GM23338 (cell line): ENCODE results near the gene MPZL1. TPM values are rescaled to one million over a fixed set of nuclear protein-coding genes. Genes with fewer than 3 reads are reported as not detected.
A peak's percentile ranks its signal among the peaks of the same experiment; 100 is the strongest.

Experiments used
- ATAC-seq: fragments of 200-7000 bp; cut with Tn5 transposase; 3 replicates; pipeline ENCODE4 v1.9.1; 2020
- DNase-seq: peaks from one replicate; pipeline ENCODE4 v3.0.0-alpha.2; 2015; ENCODE audit warnings: low spot score
- H2AFZ ChIP-seq: fragments of 200-600 bp; sonication (generic); 2 replicates; pipeline ENCODE4 v1.8.0; 2016; ENCODE audit warnings: antibody characterized with exemption, mild to moderate bottlenecking, moderate library complexity
- H3F3A ChIP-seq: fragments of 200-600 bp; sonication (generic); replicated peaks from 2 replicates; pipeline ENCODE4 v1.8.0; 2017; ENCODE audit warnings: antibody characterized with exemption, mixed run types, low read depth
- H3K27ac ChIP-seq: fragments of 200-600 bp; sonication (generic); 2 replicates; pipeline ENCODE4 v1.6.1; 2016; ENCODE audit warnings: low read depth
- H3K27me3 ChIP-seq: fragments of 200-600 bp; sonication (generic); 2 replicates; pipeline ENCODE4 v1.8.0; 2016; ENCODE audit warnings: mild to moderate bottlenecking, mixed run types, moderate library complexity; ENCODE audit not compliant: insufficient read depth
- H3K36me3 ChIP-seq: fragments of 200-600 bp; sonication (generic); 2 replicates; pipeline ENCODE4 v1.8.0; 2016; ENCODE audit warnings: mild to moderate bottlenecking; ENCODE audit not compliant: insufficient read depth
- H3K4me1 ChIP-seq: fragments of 200-600 bp; sonication (generic); 2 replicates; pipeline ENCODE4 v1.8.0; 2016; ENCODE audit warnings: mild to moderate bottlenecking, moderate library complexity; ENCODE audit not compliant: insufficient read depth
- H3K4me2 ChIP-seq: fragments of 200-600 bp; sonication (generic); 2 replicates; pipeline ENCODE4 v1.7.1; 2017; ENCODE audit warnings: mixed run types
- H3K4me3 ChIP-seq: fragments of 200-600 bp; sonication (generic); 2 replicates; pipeline ENCODE4 v1.6.1; 2016; ENCODE audit warnings: mixed run types
- H3K79me2 ChIP-seq: fragments of 200-600 bp; sonication (generic); replicated peaks from 2 replicates; pipeline ENCODE4 v1.8.0; 2017; ENCODE audit warnings: mild to moderate bottlenecking; ENCODE audit not compliant: insufficient read depth
- H3K9me2 ChIP-seq: fragments of 200-600 bp; sonication (generic); 2 replicates; pipeline ENCODE4 v1.8.0; 2017; ENCODE audit not compliant: insufficient read depth
- H4K20me1 ChIP-seq: fragments of 200-600 bp; sonication (generic); replicated peaks from 2 replicates; pipeline ENCODE4 v1.8.0; 2017; ENCODE audit warnings: mild to moderate bottlenecking; ENCODE audit not compliant: insufficient read depth
- H3K27ac Mint-ChIP-seq: 2 replicates; pipeline ENCODE4 v1.8.0; 2020; ENCODE audit warnings: inconsistent platforms, mild to moderate bottlenecking, moderate library complexity, mixed read lengths
- H3K27me3 Mint-ChIP-seq: 3 replicates; pipeline ENCODE4 v1.8.0; 2022; ENCODE audit warnings: low read depth, mild to moderate bottlenecking, moderate library complexity, mixed read lengths, inconsistent platforms; ENCODE audit not compliant: insufficient read depth, poor library complexity
- H3K36me3 Mint-ChIP-seq: 3 replicates; pipeline ENCODE4 v1.8.0; 2021; ENCODE audit warnings: low read depth, mild to moderate bottlenecking, inconsistent platforms, moderate library complexity, mixed read lengths
- H3K4me1 Mint-ChIP-seq: 3 replicates; pipeline ENCODE4 v1.8.0; 2020; ENCODE audit warnings: mild to moderate bottlenecking, inconsistent platforms, mixed read lengths
- H3K4me3 Mint-ChIP-seq: 3 replicates; pipeline ENCODE4 v1.8.0; 2021; ENCODE audit warnings: moderate library complexity, mild to moderate bottlenecking, inconsistent platforms, mixed read lengths
- H3K9me3 Mint-ChIP-seq: 3 replicates; pipeline ENCODE4 v1.8.0; 2020; ENCODE audit warnings: moderate library complexity, mild to moderate bottlenecking, inconsistent platforms, mixed read lengths
- CREB1 ChIP-seq: fragments of 250-450 bp; sonication (Bioruptor Pico); IDR thresholded peaks from 2 replicates; pipeline ENCODE4 v1.5.0; 2020; ENCODE audit warnings: low read depth, mild to moderate bottlenecking, moderate library complexity
- EZH2 ChIP-seq: fragments of 200-600 bp; sonication (generic); IDR thresholded peaks from one replicate; pipeline ENCODE4 v1.8.0; 2017; ENCODE audit warnings: antibody characterized with exemption, mild to moderate bottlenecking, low read depth; ENCODE audit not compliant: unreplicated experiment
- EZH2phosphoT487 ChIP-seq: fragments of 200-600 bp; sonication (generic); IDR thresholded peaks from one replicate; pipeline ENCODE4 v1.8.1; 2018; ENCODE audit warnings: antibody characterized with exemption; ENCODE audit not compliant: unreplicated experiment
- POLR2AphosphoS5 ChIP-seq: IDR thresholded peaks from 2 replicates; pipeline ENCODE4 v1.6.1; 2016; ENCODE audit warnings: antibody characterized with exemption, low read depth
- REST ChIP-seq: IDR thresholded peaks from one replicate; pipeline ENCODE4 v1.6.1; 2018; ENCODE audit warnings: antibody characterized with exemption; ENCODE audit not compliant: unreplicated experiment
- STAT1 ChIP-seq: IDR thresholded peaks from one replicate; pipeline ENCODE4 v1.6.1; 2016; ENCODE audit warnings: antibody characterized with exemption; ENCODE audit not compliant: unreplicated experiment
- ZNF331 ChIP-seq: fragments of 250-450 bp; sonication (Bioruptor Pico); IDR thresholded peaks from 2 replicates; pipeline ENCODE4 v1.5.0; 2020; ENCODE audit warnings: low read depth, mild to moderate bottlenecking, moderate library complexity
- polyA plus RNA-seq: library from polyadenylated mRNA; unstranded; fragments of >200 nt; fragmentation: Nextera tagmentation; extraction: Ambion mirVana; gene quantifications from 2 replicates; pipeline ENCODE4 v1.2.1, GENCODE V29; 2016
- total RNA-seq: library from RNA; depleted of rRNA; stranded (reverse); fragments of >200 nt; shearing (Covaris generic); gene quantifications from 2 replicates; pipeline ENCODE4 v1.2.3, GENCODE V29; 2014
- TF ChIP-seq, protein P1 (sequence below), 2 experiments: fragments of 200-600 bp in 1 of 2; sonication (generic) in 1 of 2; conservative IDR thresholded peaks; 2 replicates each; pipeline versions ENCODE4 v1.5.1 to v1.6.1; 2016 to 2017; ENCODE audit warnings: antibody characterized with exemption in 2 of 2, low read depth in 2 of 2, mild to moderate bottlenecking in 2 of 2, moderate library complexity in 1 of 2
- TF ChIP-seq, protein P2 (sequence below): fragments of 250-450 bp; sonication (Bioruptor Pico); IDR thresholded peaks from 2 replicates; pipeline ENCODE4 v1.5.0; 2020; ENCODE audit warnings: mild to moderate bottlenecking, moderate library complexity

The MPZL1 gene
- total and polyA plus RNA-seq, 2 experiments from 2014 or later: 35.1 to 85.1 TPM

- Histone ChIP-seq H3F3A (no peaks in the 10 kb centered on the region), H3K4me1 (peaks cover 32% of the 10 kb centered on the region), H3K4me2 (no peak overlapping the region), H3K36me3 (no peaks in the 10 kb centered on the region), H3K27me3 (no peaks in the 10 kb centered on the region), H3K27ac (no peak overlapping the region), H3K4me3 (no peak overlapping the region), H3K9me2 (no peaks in the 10 kb centered on the region), H2AFZ (no peak overlapping the region), H3K79me2 (no peaks in the 10 kb centered on the region), H4K20me1 (no peaks in the 10 kb centered on the region)
- H3K27ac Mint-ChIP-seq: no peak overlapping the region
- DNase-seq (peak; percentile 95), ATAC-seq (peak; percentile 48)
- no peaks in the 10 kb centered on the region for H3K36me3 Mint-ChIP-seq
- no peak overlapping the region for H3K4me3 Mint-ChIP-seq
- TF ChIP-seq, protein P1, sequence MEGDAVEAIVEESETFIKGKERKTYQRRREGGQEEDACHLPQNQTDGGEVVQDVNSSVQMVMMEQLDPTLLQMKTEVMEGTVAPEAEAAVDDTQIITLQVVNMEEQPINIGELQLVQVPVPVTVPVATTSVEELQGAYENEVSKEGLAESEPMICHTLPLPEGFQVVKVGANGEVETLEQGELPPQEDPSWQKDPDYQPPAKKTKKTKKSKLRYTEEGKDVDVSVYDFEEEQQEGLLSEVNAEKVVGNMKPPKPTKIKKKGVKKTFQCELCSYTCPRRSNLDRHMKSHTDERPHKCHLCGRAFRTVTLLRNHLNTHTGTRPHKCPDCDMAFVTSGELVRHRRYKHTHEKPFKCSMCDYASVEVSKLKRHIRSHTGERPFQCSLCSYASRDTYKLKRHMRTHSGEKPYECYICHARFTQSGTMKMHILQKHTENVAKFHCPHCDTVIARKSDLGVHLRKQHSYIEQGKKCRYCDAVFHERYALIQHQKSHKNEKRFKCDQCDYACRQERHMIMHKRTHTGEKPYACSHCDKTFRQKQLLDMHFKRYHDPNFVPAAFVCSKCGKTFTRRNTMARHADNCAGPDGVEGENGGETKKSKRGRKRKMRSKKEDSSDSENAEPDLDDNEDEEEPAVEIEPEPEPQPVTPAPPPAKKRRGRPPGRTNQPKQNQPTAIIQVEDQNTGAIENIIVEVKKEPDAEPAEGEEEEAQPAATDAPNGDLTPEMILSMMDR (conservative IDR thresholded peaks at IDR 0.05; ENCODE audit: low read depth in 2 of 2): peak; percentile 91 to 98
- TF ChIP-seq, protein P2, sequence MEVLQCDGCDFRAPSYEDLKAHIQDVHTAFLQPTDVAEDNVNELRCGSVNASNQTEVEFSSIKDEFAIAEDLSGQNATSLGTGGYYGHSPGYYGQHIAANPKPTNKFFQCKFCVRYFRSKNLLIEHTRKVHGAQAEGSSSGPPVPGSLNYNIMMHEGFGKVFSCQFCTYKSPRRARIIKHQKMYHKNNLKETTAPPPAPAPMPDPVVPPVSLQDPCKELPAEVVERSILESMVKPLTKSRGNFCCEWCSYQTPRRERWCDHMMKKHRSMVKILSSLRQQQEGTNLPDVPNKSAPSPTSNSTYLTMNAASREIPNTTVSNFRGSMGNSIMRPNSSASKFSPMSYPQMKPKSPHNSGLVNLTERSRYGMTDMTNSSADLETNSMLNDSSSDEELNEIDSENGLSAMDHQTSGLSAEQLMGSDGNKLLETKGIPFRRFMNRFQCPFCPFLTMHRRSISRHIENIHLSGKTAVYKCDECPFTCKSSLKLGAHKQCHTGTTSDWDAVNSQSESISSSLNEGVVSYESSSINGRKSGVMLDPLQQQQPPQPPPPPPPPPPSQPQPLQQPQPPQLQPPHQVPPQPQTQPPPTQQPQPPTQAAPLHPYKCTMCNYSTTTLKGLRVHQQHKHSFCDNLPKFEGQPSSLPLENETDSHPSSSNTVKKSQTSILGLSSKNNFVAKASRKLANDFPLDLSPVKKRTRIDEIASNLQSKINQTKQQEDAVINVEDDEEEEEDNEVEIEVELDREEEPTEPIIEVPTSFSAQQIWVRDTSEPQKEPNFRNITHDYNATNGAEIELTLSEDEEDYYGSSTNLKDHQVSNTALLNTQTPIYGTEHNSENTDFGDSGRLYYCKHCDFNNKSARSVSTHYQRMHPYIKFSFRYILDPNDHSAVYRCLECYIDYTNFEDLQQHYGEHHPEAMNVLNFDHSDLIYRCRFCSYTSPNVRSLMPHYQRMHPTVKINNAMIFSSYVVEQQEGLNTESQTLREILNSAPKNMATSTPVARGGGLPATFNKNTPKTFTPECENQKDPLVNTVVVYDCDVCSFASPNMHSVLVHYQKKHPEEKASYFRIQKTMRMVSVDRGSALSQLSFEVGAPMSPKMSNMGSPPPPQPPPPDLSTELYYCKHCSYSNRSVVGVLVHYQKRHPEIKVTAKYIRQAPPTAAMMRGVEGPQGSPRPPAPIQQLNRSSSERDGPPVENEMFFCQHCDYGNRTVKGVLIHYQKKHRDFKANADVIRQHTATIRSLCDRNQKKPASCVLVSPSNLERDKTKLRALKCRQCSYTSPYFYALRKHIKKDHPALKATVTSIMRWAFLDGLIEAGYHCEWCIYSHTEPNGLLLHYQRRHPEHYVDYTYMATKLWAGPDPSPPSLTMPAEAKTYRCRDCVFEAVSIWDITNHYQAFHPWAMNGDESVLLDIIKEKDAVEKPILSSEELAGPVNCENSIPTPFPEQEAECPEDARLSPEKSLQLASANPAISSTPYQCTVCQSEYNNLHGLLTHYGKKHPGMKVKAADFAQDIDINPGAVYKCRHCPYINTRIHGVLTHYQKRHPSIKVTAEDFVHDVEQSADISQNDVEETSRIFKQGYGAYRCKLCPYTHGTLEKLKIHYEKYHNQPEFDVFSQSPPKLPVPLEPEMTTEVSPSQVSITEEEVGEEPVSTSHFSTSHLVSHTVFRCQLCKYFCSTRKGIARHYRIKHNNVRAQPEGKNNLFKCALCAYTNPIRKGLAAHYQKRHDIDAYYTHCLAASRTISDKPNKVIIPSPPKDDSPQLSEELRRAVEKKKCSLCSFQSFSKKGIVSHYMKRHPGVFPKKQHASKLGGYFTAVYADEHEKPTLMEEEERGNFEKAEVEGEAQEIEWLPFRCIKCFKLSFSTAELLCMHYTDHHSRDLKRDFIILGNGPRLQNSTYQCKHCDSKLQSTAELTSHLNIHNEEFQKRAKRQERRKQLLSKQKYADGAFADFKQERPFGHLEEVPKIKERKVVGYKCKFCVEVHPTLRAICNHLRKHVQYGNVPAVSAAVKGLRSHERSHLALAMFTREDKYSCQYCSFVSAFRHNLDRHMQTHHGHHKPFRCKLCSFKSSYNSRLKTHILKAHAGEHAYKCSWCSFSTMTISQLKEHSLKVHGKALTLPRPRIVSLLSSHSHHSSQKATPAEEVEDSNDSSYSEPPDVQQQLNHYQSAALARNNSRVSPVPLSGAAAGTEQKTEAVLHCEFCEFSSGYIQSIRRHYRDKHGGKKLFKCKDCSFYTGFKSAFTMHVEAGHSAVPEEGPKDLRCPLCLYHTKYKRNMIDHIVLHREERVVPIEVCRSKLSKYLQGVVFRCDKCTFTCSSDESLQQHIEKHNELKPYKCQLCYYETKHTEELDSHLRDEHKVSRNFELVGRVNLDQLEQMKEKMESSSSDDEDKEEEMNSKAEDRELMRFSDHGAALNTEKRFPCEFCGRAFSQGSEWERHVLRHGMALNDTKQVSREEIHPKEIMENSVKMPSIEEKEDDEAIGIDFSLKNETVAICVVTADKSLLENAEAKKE (CRISPR knock-in tag): no peak
- H3K27me3 Mint-ChIP-seq: peaks cover 10% of the 10 kb centered on the region
- H3K9me3 Mint-ChIP-seq: no peaks in the 10 kb centered on the region
- H3K4me1 Mint-ChIP-seq: peaks cover 40% of the 10 kb centered on the region
Observed at GRCh38 chr1:167687919-167688519, 33.8 kb upstream of the MPZL1 start.

DNA sequence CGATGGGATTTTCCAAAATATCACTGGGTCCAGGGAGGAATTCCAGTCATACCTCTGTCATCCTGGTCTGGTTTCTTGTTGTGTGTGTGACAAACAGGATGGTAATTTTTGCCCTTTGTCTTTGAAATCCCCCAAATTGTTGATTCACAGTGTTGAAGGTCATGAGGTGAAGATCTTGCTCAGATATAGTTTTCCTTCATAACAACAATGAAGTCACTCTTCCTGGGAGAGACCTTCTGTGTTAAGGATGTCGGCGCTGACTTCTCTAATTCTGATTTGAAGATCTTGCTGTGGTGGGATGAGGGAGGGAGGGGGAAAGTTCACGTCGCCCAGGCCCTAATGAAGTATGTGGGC, 32.2 kb upstream of the MPZL1 start:
- H3K4me1 Mint-ChIP-seq: peaks cover 27% of the 10 kb centered on the region
- no peaks in the 10 kb centered on the region for H3F3A ChIP-seq
- DNase-seq: no peak
- TF ChIP-seq EZH2phosphoT487 (no peak), ZNF331 (CRISPR knock-in tag) (no peak), STAT1 (no peak), EZH2 (no peak), REST (no peak), POLR2AphosphoS5 (no peak), CREB1 (no peak)

More for the DNA sequence above, 32.2 kb upstream of the MPZL1 start:
- Mint-ChIP-seq H3K36me3 (no peaks in the 10 kb centered on the region), H3K4me3 (no peak overlapping the region), H3K9me3 (no peaks in the 10 kb centered on the region), H3K27me3 (peaks cover 2% of the 10 kb centered on the region), H3K27ac (no peak overlapping the region)
- Histone ChIP-seq H4K20me1 (no peaks in the 10 kb centered on the region), H3K27ac (no peak overlapping the region), H2AFZ (no peak overlapping the region), H3K4me1 (peaks cover 24% of the 10 kb centered on the region), H3K9me2 (no peaks in the 10 kb centered on the region), H3K4me3 (no peak overlapping the region), H3K36me3 (no peaks in the 10 kb centered on the region), H3K79me2 (no peaks in the 10 kb centered on the region), H3K27me3 (no peaks in the 10 kb centered on the region), H3K4me2 (no peak overlapping the region)
- ATAC-seq: no peak
